GM12878 (cell line): Measurements from ENCODE around the gene CSRP2. TPM values are rescaled to one million over a fixed set of nuclear protein-coding genes. Genes with fewer than 3 reads are reported as not detected.

Source experiments
- ATAC-seq: fragments of 200-7000 bp; cut with Tn5 transposase; 3 replicates; pipeline ENCODE4 v1.9.1; 2020; ENCODE audit warnings: mild to moderate bottlenecking, moderate library complexity
- BruUV-seq: library from RNA; stranded (reverse); fragments of 400-500 nt; replicated peaks from 2 replicates; lab custom pipeline; 2021; lab: Mats Ljungman, UMichigan
- CTCF ChIA-PET: fragments of 300-600 bp; sonication (Branson Sonifier 250); formaldehyde crosslinking; extraction: SDS; loops from one replicate; lab custom pipeline; 2021; ENCODE audit warnings: inconsistent platforms; lab: Yijun Ruan, JAX
- POLR2A ChIA-PET: fragments of 350-600 bp; formaldehyde crosslinking; extraction: SDS; loops from one replicate; lab custom pipeline; 2021; ENCODE audit warnings: inconsistent platforms; lab: Charles Lee
- RAD21 ChIA-PET: fragments of 300-600 bp; sonication (Branson Sonifier 250); formaldehyde crosslinking; loops from one replicate; lab custom pipeline; 2023; ENCODE audit warnings: antibody characterized with exemption; ENCODE audit not compliant: unreplicated experiment; lab: Charles Lee
- SMC1A ChIA-PET: fragments of 300-600 bp; sonication (Branson Sonifier 250); formaldehyde crosslinking; loops from one replicate; lab custom pipeline; 2023; ENCODE audit not compliant: unreplicated experiment, uncharacterized antibody; lab: Charles Lee
- DNase-seq: peaks from one replicate; pipeline ENCODE4 v3.0.0-alpha.2; 2011; ENCODE audit warnings: low read depth, low spot score
- FAIRE-seq: peaks from 3 replicates; lab custom pipeline; 2011; peaks lifted over from hg19 to GRCh38; lab: Jason Lieb, UNC
- H2AFZ ChIP-seq: 2 replicates; pipeline ENCODE4 v1.6.0; 2011; ENCODE audit warnings: low read depth, low read length, control low read depth; ENCODE audit not compliant: control insufficient read depth
- H3K27ac ChIP-seq: 2 replicates; pipeline ENCODE4 v1.5.1; 2011; ENCODE audit warnings: control low read depth; ENCODE audit not compliant: control insufficient read depth, insufficient read depth
- H3K27me3 ChIP-seq, 2 experiments: replicated peaks in 1 of 2; 2 replicates each; pipeline versions ENCODE4 v1.6.0 to v1.6.1; 2011; ENCODE audit warnings: low read length in 1 of 2; ENCODE audit not compliant: control insufficient read depth in 2 of 2, insufficient read depth in 2 of 2
- H3K36me3 ChIP-seq, 2 experiments: 2 replicates each; pipeline ENCODE4 v1.5.1; 2011; ENCODE audit warnings: low read length in 1 of 2; ENCODE audit not compliant: control insufficient read depth in 2 of 2, insufficient read depth in 2 of 2
- H3K4me1 ChIP-seq: 2 replicates; pipeline ENCODE4 v1.6.1; 2011; ENCODE audit warnings: mild to moderate bottlenecking, low read length, moderate library complexity, mixed read lengths; ENCODE audit not compliant: control insufficient read depth, insufficient read depth
- H3K4me2 ChIP-seq: 2 replicates; pipeline ENCODE4 v1.6.0; 2011; ENCODE audit warnings: control low read depth; ENCODE audit not compliant: control insufficient read depth, insufficient read depth
- H3K4me3 ChIP-seq: fragments of 200-600 bp; sonication (generic); 2 replicates; pipeline ENCODE4 v1.5.1; 2016
- H3K79me2 ChIP-seq: 2 replicates; pipeline ENCODE4 v1.6.0; 2011; ENCODE audit warnings: low read length; ENCODE audit not compliant: control insufficient read depth, insufficient read depth
- H3K9ac ChIP-seq: 2 replicates; pipeline ENCODE4 v1.8.0; 2011; ENCODE audit warnings: low read length, control low read depth, mixed read lengths; ENCODE audit not compliant: control insufficient read depth, insufficient read depth
- H3K9me3 ChIP-seq: replicated peaks from 3 replicates; pipeline ENCODE4 v1.5.1; 2011; ENCODE audit warnings: mild to moderate bottlenecking, low read length; ENCODE audit not compliant: control insufficient read depth, insufficient read depth
- H4K20me1 ChIP-seq: 2 replicates; pipeline ENCODE4 v1.6.0; 2011; ENCODE audit not compliant: control insufficient read depth, insufficient read depth
- BMI1 ChIP-seq: fragments of 450-650 bp; IDR thresholded peaks from 2 replicates; pipeline ENCODE4 v1.6.1; 2016; ENCODE audit warnings: mild to moderate bottlenecking, moderate library complexity, borderline replicate concordance
- CBX3 ChIP-seq: fragments of 200-600 bp; sonication (generic); IDR thresholded peaks from 2 replicates; pipeline ENCODE4 v1.6.1; 2016; ENCODE audit warnings: low read depth, borderline replicate concordance
- EZH2 ChIP-seq: IDR thresholded peaks from 2 replicates; pipeline ENCODE4 v1.6.1; 2012; ENCODE audit warnings: low read depth, mild to moderate bottlenecking, control low read depth, inconsistent platforms, low read length, borderline replicate concordance; ENCODE audit not compliant: control insufficient read depth
- FOS ChIP-seq: IDR thresholded peaks from 3 replicates; pipeline ENCODE4 v1.6.1; 2011; ENCODE audit warnings: borderline replicate concordance; ENCODE audit not compliant: insufficient read length; ENCODE audit errors: extremely low read depth
- HDGF ChIP-seq: fragments of 450-650 bp; IDR thresholded peaks from 2 replicates; pipeline ENCODE4 v1.6.1; 2016; ENCODE audit warnings: antibody characterized with exemption
- KDM1A ChIP-seq: fragments of 200-600 bp; sonication (generic); IDR thresholded peaks from 2 replicates; pipeline ENCODE4 v1.6.1; 2016; ENCODE audit warnings: borderline replicate concordance
- MTA3 ChIP-seq: IDR thresholded peaks from 2 replicates; pipeline ENCODE4 v1.6.1; 2012; ENCODE audit warnings: low read length, inconsistent platforms, borderline replicate concordance
- MXI1 ChIP-seq: fragments of 150-350 bp; IDR thresholded peaks from 2 replicates; pipeline ENCODE4 v1.6.1; 2011; ENCODE audit warnings: low read depth, mild to moderate bottlenecking, inconsistent platforms, low read length, improper control_type of control experiment
- MYC ChIP-seq: IDR thresholded peaks from 2 replicates; pipeline ENCODE4 v1.6.1; 2011; ENCODE audit warnings: mild to moderate bottlenecking, low read length, moderate library complexity, inconsistent platforms; ENCODE audit not compliant: insufficient read depth, insufficient replicate concordance, insufficient read length, severe bottlenecking
- NFIC ChIP-seq: IDR thresholded peaks from 2 replicates; pipeline ENCODE4 v1.6.1; 2012; ENCODE audit warnings: low read depth, mild to moderate bottlenecking, inconsistent platforms, low read length, moderate library complexity
- POLR2AphosphoS2 ChIP-seq: IDR thresholded peaks from 2 replicates; pipeline ENCODE4 v1.6.1; 2011; ENCODE audit warnings: low read depth, mild to moderate bottlenecking, low read length, improper control_type of control experiment, moderate library complexity
- SMAD1 ChIP-seq: fragments of 450-650 bp; IDR thresholded peaks from 2 replicates; pipeline ENCODE4 v1.6.1; 2018; ENCODE audit warnings: mild to moderate bottlenecking, low read depth; ENCODE audit not compliant: partially characterized antibody
- STAT1 ChIP-seq: fragments of 450-650 bp; conservative IDR thresholded peaks from 2 replicates; pipeline ENCODE4 v1.6.1; 2014; ENCODE audit warnings: antibody characterized with exemption, mild to moderate bottlenecking
- TARDBP ChIP-seq: IDR thresholded peaks from 2 replicates; pipeline ENCODE4 v1.6.1; 2016; ENCODE audit warnings: borderline replicate concordance
- TCF3 ChIP-seq: IDR thresholded peaks from 2 replicates; pipeline ENCODE4 v1.6.1; 2012; ENCODE audit warnings: low read depth, mild to moderate bottlenecking, low read length, borderline replicate concordance; ENCODE audit not compliant: insufficient read depth
- ZNF24 ChIP-seq: fragments of 450-650 bp; IDR thresholded peaks from 2 replicates; pipeline ENCODE4 v1.6.1; 2017; ENCODE audit warnings: antibody characterized with exemption, mild to moderate bottlenecking
- WGBS: methylation state at CpG from one replicate; pipeline ENCODE4 v1.1.6; 2016; ENCODE audit warnings: low lambda C conversion rate; ENCODE audit not compliant: insufficient replicate concordance, insufficient coverage; ENCODE audit errors: missing lambda C conversion rate; 5-methylcytosine and 5-hydroxymethylcytosine counted together
- in situ Hi-C: fragments of 300-500 bp; cut with MboI; formaldehyde crosslinking; loops from 9 replicates; pipeline ENCODE4 v1.14.3; 2018; ENCODE audit warnings: mixed read lengths
- intact Hi-C: fragments of 100-400 bp; cut with micrococcal nuclease; formaldehyde crosslinking; loops from one replicate; pipeline ENCODE4 v1.14.2; 2022; ENCODE audit not compliant: unreplicated experiment
- polyA plus RNA-seq, 11 experiments: library from polyadenylated mRNA; depleted of rRNA in 4 of 11; unstranded in 6 of 11; stranded (reverse) in 5 of 11; fragments of >200 nt; fragmentation: Nextera tagmentation in 4 of 11; fragmentation: Illumina TruSeq in 1 of 11; extraction: Ambion mirVana in 4 of 11; extraction: Trizol in 1 of 11; gene quantifications; 1 replicate in 1 of 11; 2 replicates in 10 of 11; pipeline versions ENCODE4 v1.2.1 to v1.2.3, GENCODE V29; 2011 to 2016; ENCODE audit warnings: inconsistent platforms in 2 of 11, missing spikeins in 2 of 11, low read depth in 1 of 11
- total RNA-seq, 4 experiments: library from RNA; depleted of rRNA in 3 of 4; stranded (reverse); fragments of >200 nt in 3 of 4; fragmentation: Illumina TruSeq in 1 of 4; extraction: Trizol in 1 of 4; gene quantifications; 2 replicates each; pipeline versions ENCODE4 v1.2.1 to v1.2.3, GENCODE V29; 2013 to 2021
- TF ChIP-seq, protein P1 (sequence below): IDR thresholded peaks from 2 replicates; pipeline ENCODE4 v1.6.1; 2011; ENCODE audit warnings: borderline replicate concordance, low read depth, mild to moderate bottlenecking, moderate library complexity, mixed read lengths, low read length; ENCODE audit not compliant: insufficient read depth; ENCODE audit errors: extremely low read length
- TF ChIP-seq, protein P2 (sequence below), 3 experiments: IDR thresholded peaks in 2 of 3; conservative IDR thresholded peaks in 1 of 3; 2 replicates each; pipeline ENCODE4 v1.5.1; 2011; ENCODE audit warnings: low read depth in 3 of 3, low read length in 3 of 3, mild to moderate bottlenecking in 3 of 3, control low read depth in 2 of 3, moderate library complexity in 2 of 3, inconsistent platforms in 1 of 3, mixed read lengths in 1 of 3; ENCODE audit not compliant: control insufficient read depth in 2 of 3, insufficient read depth in 1 of 3; ENCODE audit errors: extremely low read depth in 1 of 3

CSRP2 gene
- total and polyA plus RNA-seq, 10 of the 15 experiments (the other 5 are each of a cell fraction or from before 2014, with no cell fraction given) = 0.08 to 1.6 (median 0.52) TPM

DNA sequence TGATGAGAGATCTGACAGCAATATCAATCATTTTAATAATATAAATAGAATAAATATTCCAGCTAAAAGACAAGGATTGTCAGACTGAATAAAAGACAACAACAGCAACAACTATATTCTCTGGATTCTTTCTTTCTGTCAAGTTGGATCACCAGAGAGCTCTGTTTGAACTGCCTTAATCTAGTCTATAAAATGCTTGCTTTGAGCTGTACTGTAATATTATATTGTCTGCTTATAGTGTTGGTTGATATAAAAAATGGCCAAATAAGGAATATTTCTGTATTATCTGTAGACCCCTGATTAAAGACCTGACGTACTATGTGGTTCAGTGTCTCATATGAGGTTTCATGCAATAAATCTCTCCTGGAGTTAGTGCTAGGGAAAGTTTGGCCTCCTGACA is 46.3 kb upstream of the CSRP2 start (continued):
- TF ChIP-seq KDM1A = no peak
- TF ChIP-seq MXI1 = no peak
- no peak for TF ChIP-seq CBX3
- no peak for TF ChIP-seq TARDBP
- TF ChIP-seq EZH2 = no peak
- TF ChIP-seq, protein P1, sequence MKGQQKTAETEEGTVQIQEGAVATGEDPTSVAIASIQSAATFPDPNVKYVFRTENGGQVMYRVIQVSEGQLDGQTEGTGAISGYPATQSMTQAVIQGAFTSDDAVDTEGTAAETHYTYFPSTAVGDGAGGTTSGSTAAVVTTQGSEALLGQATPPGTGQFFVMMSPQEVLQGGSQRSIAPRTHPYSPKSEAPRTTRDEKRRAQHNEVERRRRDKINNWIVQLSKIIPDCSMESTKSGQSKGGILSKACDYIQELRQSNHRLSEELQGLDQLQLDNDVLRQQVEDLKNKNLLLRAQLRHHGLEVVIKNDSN = no peak

DNA sequence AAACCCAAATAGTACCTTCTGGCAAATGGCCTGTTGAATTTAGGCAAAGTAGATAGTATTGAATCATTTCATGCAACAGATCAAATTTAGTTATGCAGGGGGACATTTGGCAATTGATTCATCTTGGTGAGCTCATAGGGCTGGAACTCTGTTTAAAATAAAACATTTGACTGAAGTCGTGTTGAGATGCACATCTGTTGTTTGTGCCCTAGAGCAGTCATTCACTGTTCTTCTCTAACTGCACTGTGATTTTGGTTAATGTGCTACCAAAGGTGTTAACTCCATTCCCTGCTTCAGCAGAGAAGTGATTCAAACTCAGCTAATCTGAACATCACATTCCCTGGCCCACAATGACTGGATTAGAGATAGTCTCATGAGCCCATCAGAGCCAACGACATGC is 44.0 kb upstream of the CSRP2 start:
- no peak overlapping the region for H3K4me3 ChIP-seq
- H3K79me2 ChIP-seq = no peaks in the 10 kb centered on the region
- H3K27me3 ChIP-seq = no peaks in the 10 kb centered on the region
- H3K36me3 ChIP-seq = no peaks in the 10 kb centered on the region
- no peak overlapping the region for H2AFZ ChIP-seq
- DNase-seq (no peak), FAIRE-seq (no peak), ATAC-seq (no peak)
- no peaks in the 10 kb centered on the region for H4K20me1 ChIP-seq
- ChIA-PET POLR2A (no interaction called here), SMC1A (no interaction called here), CTCF (no interaction called here), RAD21 (no interaction called here)
- no peaks in the 10 kb centered on the region for H3K4me1 ChIP-seq
- no peak overlapping the region for H3K27ac ChIP-seq
- H3K9me3 ChIP-seq = no peaks in the 10 kb centered on the region
- no peak overlapping the region for H3K4me2 ChIP-seq
- no TSS peak for BruUV-seq
- H3K9ac ChIP-seq = no peak overlapping the region
- in situ Hi-C loops = no loop called here
- TF ChIP-seq TCF3 (no peak), BMI1 (no peak), NFIC (no peak), MYC (no peak), HDGF (no peak), STAT1 (no peak), ZNF24 (no peak), POLR2AphosphoS2 (no peak), FOS (no peak), MTA3 (no peak), SMAD1 (no peak)
- TF ChIP-seq, protein P2, sequence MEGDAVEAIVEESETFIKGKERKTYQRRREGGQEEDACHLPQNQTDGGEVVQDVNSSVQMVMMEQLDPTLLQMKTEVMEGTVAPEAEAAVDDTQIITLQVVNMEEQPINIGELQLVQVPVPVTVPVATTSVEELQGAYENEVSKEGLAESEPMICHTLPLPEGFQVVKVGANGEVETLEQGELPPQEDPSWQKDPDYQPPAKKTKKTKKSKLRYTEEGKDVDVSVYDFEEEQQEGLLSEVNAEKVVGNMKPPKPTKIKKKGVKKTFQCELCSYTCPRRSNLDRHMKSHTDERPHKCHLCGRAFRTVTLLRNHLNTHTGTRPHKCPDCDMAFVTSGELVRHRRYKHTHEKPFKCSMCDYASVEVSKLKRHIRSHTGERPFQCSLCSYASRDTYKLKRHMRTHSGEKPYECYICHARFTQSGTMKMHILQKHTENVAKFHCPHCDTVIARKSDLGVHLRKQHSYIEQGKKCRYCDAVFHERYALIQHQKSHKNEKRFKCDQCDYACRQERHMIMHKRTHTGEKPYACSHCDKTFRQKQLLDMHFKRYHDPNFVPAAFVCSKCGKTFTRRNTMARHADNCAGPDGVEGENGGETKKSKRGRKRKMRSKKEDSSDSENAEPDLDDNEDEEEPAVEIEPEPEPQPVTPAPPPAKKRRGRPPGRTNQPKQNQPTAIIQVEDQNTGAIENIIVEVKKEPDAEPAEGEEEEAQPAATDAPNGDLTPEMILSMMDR (IDR thresholded peaks at IDR 0.05 in 2 of 3, conservative IDR thresholded peaks at IDR 0.05 in 1 of 3; ENCODE audit: control insufficient read depth in 2 of 3, extremely low read depth in 1 of 3, insufficient read depth in 1 of 3, low read depth in 3 of 3, low read length in 3 of 3) = no peak
- WGBS = 42% methylated on average over 2 of the region's 2 CpGs
- intact Hi-C loops = no loop called here
